ENCODE measurements around the gene ACBD6. TPM values are rescaled to one million over a fixed set of nuclear protein-coding genes. Genes with fewer than 3 reads are reported as not detected.

Gene ACBD6
- total RNA-seq, 1 donor from 2014 or later: 16.2 TPM

DNA sequence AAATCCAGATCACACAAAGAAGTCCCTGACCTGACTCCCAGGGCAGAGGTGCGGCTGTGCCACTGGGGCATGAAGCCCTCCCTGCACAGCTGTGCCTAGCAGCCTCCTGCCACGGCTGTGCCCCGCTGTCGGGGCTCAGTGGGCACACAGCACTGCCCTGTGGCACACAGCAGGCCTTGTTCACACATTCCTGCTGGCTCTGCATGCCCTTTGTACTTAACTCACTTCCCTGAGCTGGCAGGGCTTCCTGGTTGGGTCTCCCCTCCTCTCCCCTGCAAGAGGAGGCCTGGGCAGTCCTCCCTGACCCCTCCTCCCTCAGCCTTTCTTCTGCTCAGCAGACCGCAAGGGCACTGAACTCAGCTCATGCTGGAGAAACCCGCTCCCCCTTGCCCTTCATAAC lies 257.5 kb downstream of the ACBD6 start:
- ATAC-seq (ENCODE audit: poor library complexity) (no peak), DNase-seq (no peak)
- intact Hi-C loops (cut with DNase I): no loop called here

DNA sequence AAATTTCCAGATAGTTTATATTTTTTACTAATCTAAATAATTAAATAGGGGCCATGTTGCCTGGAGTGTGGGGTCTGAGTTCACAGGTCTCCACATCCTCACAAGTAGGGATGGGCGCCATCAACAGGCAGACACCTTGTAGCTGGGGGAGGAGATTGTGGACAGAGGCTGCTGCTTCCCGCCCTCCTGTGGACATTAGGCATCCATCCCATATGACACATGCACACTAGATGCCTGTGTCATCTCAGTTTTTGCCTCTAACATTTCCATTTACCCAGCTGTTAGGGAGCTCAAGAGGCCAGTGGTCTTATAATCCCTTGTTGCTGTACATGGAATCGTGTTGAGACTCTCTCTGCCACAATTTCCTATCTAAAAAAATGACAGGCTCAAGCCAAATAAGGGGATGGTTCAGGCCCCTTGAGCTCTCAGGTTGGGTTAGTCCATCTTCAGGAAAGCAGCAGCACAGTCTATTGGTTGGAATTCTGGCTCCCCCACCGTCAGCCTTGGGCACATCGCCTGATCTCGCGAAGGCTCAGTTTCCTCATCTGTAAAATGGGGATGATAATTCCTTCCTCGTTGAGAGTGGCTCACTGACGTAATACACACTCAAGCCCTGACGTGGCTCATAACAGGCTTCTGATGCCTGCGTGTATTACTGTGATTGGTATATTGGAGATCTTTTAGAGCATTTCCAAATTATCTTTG lies 258.7 kb downstream of the ACBD6 start:
- DNase-seq (peak; percentile 8), ATAC-seq (ENCODE audit: poor library complexity) (no peak)
- intact Hi-C loops (cut with DNase I): no loop called here

DNA sequence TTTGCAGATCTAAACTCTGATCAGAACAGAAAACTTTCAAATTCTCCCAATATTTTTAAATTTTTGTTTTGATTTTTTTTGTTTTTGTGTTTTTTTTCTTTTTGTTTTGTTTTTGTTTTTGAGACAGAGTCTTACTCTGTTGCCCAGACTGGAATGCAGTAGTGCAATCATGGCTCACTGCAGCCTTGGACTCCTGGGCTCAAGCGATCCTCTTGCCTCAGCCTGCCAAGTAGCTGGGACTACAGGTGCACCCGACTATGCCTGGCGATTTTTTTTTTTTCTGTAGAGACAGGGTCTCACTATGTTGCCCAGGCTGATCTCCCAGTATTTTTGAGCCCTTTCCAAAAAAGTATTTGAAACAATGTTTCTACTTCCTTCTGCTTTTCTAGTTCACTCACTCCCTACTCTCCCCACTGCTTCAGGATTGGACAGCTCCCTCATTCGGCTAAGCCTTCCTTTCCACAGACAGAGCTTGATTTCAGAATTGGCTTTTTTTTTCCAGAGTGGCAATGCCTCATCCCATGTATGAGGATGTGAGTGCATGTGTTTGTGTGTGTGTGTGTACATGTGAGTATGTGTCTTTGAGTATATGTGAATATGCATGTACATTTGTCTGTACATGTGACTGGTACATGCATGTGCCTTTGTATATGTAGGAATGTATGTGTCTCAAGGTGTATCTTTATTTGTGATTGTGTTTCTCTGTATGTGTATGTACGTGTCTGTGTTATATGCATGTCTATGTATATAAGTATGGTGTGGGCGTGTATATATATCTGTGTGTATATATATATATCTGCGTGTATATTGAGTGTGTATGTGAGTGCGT lies 260.4 kb downstream of the ACBD6 start:
- intact Hi-C loops (cut with DNase I): no loop called here
- DNase-seq (no peak), ATAC-seq (ENCODE audit: poor library complexity) (no peak)

DNA sequence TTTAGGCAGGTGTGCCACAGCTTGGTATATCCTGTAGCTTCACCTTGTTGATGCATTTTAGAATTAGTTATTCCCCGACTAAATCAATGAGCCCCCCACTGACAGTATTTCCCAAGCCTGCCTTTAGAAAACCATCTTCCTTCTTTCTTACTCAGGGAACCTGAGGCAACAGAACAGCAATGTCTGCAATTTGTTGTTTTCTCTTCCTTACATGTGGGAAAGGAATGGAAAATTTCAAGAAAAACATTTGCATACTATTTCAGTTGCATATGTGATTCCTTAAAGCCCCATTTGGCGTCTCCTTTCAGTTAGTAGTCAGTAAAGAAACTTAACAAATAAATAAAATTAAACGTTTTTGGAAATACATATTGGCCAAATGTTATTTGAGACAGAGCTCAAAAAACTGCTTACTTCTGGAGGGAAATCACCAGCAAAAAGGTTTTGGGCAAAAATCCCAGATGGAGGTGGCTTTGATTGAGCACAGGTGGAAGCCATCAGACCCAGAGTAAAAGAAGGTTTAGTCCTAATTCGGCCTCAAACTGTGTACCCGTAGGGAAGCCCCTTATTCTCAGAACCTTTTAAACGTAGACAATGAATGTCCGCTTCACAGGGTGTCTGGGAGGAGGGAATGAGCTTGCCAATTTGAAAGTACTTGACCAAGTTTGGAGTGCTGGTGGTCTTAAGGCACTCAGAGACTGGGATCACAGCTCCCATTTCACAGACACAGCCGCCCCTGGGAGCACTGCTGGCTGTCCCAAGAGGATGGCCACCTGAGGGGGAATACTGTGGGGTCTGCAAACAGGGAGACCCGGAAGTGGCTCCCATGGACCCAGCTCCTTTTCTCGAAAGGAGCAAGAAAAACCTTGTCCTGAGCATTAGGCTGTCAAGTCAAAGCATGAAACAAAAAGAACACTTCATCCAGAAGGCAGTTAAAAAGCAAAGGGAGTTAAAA lies 263.0 kb downstream of the ACBD6 start:
- intact Hi-C loops (cut with DNase I): no loop called here
- DNase-seq: no peak
- ATAC-seq (ENCODE audit: poor library complexity): no peak

DNA sequence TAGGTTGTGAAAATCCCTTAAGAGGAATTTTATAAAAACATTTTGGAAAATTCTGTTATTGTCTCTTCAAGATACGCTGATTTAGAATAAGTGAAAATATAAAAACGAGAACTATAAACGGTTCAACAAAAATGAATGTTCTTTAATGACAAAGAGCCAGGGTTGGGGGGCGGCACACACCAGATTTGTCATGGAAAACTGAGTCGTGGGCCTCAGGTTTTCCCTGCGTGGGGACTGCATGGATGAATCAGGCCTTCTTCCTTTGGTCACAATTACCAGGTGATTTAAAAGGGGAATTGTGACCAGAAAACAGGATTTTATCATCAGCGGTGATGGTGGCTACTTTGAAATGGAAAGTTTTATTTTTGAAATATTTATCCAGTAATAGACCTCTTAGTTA lies 263.7 kb downstream of the ACBD6 start:
- intact Hi-C loops (cut with DNase I): no loop called here
- DNase-seq (no peak), ATAC-seq (ENCODE audit: poor library complexity) (no peak)

Small RNA genes lying within 50 kb of the gene (microRNA-seq; reads per million reads assigned to microRNA genes)
- not detected for gene MIR3121

Other genes with a start within 250 kb of the ACBD6 start
- gene OVAAL, start 56.4 kb upstream of the ACBD6 start, total RNA-seq: 1.1 TPM
- gene XPR1, start 129.4 kb upstream of the ACBD6 start, total RNA-seq: 38.6 TPM